ENCODE results near the gene PDE4D. TPM values are rescaled to one million over a fixed set of nuclear protein-coding genes. Genes with fewer than 3 reads are reported as not detected.
"Not testable (repeated sequence)": the region's sequence is repeated elsewhere in the genome, so short reads cannot be mapped to it uniquely, and the experiment has no call there.

Gene PDE4D
- total RNA-seq, 1 donor from 2014 or later: 35.1 TPM

DNA sequence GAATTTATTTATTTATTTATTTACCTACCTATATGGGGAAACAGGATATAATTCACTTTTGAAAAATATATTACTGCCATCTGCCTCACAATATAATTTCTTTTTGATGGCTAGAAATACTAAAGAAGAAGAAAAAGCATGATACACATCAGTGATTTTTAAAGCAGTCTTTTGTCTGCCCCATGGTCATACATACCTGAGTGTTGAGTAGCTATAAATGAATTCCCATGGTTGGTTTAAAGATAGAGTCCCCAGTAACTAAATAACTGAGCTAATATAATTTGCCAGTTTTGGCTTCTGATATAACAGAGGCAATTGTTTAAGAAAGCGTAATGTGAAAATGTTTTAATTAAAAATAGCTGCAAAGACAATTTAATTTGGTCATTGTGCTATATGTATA lies 447.8 kb downstream of the PDE4D start:
- DNase-seq: no peak
- no peak for ATAC-seq
- intact Hi-C loops (cut with micrococcal nuclease): no loop called here

DNA sequence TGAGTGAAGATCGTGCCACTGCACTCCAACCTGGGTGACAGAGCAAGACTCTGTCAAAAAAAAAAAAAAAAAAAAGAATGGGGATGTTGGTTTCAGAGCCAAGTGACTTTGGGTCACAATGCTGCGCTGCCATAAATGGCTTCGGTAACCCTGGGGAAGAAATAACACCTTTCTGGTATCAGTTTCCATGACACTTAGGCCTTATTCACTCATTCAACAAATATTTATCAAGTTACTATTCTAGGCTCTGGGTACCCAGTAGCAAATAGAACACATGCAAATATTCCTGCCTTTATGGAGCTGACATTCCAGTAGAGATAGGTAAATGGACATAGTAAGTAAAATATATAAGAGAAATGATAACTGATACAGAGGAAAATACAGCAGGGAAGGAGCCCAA lies 454.2 kb downstream of the PDE4D start:
- DNase-seq: no peak
- ATAC-seq: no peak
- intact Hi-C loops (cut with micrococcal nuclease): no loop called here

DNA sequence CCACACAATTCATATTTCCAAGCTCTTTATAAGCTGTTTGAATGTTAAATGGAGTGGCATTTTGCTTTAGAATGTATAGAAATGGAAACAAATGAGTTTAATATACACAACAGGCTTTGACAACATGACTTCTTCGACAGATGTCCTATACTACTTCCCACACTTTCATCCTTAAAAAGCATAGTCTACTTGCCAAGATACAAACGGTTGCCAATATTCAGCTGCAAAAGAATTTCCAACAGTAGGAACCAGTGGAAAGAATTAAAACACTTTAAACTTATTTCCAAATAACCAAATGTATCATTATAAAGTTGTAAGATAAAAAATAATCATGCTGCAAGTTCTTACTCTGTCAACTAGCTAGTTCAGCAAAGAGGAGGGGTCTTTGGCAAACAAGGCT lies 456.4 kb downstream of the PDE4D start:
- no peak for DNase-seq
- no peak for ATAC-seq
- intact Hi-C loops (cut with micrococcal nuclease): no loop called here

DNA sequence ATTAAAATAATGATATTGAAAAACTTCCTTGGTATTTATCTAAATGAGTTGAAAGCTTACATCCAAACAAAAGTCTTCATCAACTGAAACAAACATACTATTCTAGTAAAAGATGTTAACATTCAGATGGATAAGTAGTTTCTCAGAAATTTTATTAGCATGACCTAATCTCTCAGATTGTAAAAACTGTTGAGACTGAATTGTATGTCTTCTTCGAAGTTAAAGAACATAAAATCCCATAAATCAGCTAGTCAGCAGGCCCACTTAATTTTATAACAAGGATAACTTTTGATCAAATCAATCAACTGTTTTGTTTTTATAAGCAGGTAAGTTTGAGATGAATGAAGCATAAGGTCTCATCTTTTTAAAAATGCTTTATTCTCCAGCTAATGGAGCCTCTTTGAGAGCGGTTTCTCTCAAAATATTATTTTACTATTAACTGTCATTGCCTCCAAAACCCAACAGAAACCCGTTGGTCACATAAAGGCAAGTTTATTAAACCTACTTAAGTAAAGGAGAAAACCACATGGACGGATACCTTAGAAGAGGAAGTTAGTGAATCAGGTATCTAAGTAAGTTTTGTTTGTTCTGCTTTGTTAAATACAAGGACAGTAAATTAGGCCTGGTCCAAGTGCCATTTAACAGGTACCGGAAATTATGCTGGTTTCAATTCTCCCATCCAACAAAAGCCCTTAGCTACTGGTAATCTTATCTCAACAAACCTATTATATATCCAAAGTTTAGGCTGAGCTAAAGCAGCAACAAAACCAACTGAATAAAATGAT lies 457.0 kb downstream of the PDE4D start:
- ATAC-seq (no peak), DNase-seq (no peak)
- intact Hi-C loops (cut with micrococcal nuclease): no loop called here

DNA sequence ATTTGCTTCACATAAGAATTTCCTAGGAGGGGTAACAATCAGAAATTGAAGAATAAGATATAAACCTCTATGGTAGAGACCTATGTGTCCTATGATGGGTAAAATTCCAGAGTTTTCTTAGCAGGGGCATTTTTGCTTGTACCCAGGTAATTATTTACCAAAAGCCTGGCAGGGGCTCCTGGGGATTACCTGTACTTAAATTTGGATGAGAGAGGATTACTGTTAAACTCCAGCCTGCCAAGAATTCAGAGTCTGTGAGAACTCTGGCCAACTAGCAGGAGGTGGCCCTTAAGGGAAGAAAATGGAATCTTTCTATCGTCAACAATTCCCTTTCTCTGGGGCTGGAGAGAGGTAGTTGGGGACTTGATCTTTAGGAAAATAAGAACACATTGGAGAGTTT lies 460.4 kb downstream of the PDE4D start:
- DNase-seq (no peak), ATAC-seq (no peak)
- intact Hi-C loops (cut with micrococcal nuclease): no loop called here

DNA sequence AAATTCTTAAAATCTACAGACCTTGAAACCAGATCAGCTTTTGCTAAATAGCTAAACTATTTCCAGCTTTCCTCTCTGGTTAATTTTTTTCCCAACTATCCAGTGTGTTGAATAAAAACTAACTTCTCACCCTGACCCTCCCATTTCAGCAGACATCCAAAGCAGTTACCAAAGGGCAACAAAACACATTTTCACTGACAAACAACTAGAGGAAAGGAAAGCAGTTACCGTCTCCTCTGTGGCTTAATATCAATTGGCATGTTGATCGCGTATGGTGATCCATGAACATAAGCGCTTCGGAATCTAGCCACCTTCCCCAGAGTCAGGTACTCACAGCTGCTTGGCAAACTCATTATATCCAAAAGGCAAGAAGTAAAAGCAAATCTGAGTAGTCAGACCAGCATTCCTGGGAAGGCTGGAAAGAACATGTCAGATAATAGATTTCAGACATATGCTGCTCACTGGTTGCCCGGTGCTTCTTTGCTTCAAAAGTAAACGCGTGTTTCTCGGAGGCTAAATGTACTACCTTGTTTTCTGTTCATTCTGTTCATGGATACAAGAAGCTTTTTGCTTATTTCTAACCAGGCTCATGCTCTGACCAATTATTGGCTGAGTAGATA lies 463.4 kb downstream of the PDE4D start:
- intact Hi-C loops (cut with micrococcal nuclease): no loop called here
- DNase-seq: no peak
- no peak for ATAC-seq

DNA sequence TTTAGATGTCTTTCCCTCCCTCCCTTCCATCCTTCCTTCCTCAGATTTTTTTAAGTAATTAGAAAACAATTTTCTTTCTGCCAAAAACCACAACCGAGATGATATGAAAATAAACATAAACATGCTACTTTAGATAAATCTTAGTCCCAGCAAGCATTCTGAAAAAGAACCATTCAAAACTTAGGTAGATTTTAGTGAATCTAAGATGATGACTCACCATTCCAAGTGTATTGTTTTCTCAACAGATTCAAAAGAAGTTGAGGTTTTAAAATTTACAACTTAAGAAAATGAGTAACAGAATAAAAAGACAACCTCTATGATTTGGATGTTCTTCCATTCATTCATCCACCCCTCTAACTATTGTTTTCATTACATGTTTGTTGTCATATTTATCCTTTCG lies 465.1 kb downstream of the PDE4D start:
- ATAC-seq: no peak
- DNase-seq: no peak
- intact Hi-C loops (cut with micrococcal nuclease): no loop called here

DNA sequence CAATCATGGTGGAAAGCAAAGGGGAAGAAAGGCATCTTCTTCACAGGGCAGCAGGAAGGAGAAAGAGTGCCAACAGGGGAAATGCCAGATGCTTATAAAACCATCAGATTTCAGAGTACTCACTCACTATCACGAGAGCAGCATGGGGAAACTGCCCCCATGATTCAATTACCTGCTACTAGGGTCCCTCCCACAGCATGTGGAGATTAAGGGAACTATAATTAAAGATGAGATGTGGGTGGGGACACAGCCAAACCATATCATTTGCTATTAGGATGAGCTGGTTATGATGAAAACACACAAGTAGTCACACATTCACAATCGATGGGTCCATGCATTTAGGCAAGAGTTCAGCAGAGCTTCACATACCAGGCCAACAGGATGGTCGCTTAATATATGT lies 469.0 kb downstream of the PDE4D start:
- ATAC-seq: no peak
- intact Hi-C loops (cut with micrococcal nuclease): no loop called here

DNA sequence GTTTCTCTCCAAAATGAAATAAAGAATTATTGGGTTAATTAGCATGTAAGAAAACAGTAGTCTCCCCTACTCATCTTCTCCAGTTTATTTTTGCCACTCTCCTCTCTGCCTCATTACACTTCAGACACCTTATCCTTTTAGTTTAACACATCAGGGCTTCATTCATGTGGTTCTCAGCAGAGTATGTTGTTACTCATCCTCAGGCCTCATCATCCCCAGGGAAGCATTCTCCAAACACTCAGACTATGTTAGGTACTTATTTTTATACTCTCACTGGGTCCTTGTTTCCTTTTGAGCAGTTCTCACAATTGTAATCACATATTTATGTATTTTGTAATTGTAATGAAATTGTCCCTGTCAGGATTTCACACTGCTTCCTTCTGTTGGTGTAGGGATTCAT lies 470.5 kb downstream of the PDE4D start:
- intact Hi-C loops (cut with micrococcal nuclease): no loop called here
- ATAC-seq: no peak
- no peak for DNase-seq

More for the DNA sequence above, 469.0 kb downstream of the PDE4D start:
- DNase-seq: no peak

DNA sequence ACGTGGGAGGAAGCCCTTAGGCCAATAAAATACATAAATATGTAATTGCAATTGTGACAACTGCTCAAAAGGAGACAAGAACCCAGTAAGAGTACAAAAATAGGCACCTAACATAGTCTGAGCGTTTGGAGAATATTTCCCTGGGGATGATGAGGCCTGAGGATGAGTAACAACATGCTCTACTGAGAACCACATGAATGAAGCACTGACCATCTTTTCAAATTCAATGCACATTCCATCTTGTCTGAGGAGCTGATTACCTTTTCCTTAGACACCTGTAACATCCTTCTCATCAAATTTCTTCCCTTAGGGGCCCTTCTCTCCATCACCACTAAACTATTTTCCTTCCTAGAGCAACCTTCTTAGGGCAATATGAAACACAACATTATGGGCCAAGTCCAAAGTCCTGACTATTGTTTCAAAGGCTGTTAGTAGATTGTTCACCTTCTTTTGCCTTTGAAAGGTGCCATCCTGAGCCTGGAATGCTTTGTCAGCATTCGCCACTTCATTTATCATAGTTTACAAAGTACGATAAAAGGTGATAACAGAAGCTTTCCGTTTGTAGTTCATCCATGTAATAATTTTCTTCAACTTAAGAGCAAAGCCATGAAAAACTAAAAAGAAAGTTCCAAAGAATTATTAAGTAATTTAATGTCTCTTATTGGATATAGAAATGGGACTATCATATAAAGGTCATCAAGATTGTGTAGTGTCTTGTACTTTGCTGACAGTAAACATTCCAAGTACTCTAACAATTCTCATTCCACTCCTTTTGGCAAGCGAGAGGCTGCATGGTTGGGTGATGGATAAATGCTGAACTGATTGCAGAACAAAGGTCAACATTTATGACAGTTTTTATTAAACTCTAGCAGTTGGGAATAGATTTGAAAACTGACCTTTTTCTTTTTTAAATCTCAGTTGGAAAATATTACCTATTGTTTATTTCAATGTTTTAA lies 471.3 kb downstream of the PDE4D start:
- intact Hi-C loops (cut with micrococcal nuclease): no loop called here
- ATAC-seq (no peak), DNase-seq (no peak)

DNA sequence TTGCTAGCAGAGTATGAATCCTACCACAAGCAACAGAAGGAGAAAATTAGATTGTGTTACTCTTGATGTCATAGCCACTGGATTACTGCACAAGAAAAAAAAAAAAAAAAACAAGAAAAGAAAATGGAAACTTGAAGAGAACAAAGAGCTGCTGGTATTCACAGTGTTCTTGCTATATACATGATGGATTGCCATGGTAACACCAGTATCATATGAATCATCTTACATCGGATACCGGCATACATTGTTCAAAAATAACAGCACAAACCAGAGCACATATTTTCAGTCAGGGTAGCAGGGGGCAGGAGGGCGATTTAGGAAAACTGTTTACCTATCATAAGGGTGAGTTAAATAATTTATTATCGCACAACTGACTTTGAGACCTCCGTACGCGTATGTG lies 472.9 kb downstream of the PDE4D start:
- no peak for DNase-seq
- intact Hi-C loops (cut with micrococcal nuclease): no loop called here
- ATAC-seq: no peak

DNA sequence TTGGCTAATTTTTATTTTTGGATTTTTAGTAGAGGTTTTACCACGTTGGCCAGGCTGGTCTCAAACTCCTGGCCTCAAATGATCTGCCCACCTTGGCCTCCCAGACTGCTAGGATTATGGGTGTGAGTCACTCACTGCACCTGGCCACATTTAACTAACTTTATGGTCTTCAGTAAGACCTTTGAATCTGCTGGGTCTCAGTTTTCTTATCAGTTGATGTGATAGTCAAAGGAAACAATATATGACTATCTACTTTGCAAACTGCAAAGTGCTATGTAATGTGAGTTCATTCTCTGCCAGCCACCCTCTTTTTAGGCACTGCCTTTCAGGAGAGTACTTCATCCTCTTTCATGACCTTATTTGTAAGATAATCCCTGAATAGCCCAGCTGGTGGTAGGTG lies 474.7 kb downstream of the PDE4D start:
- DNase-seq: no peak
- intact Hi-C loops (cut with micrococcal nuclease): no loop called here
- ATAC-seq: no peak

DNA sequence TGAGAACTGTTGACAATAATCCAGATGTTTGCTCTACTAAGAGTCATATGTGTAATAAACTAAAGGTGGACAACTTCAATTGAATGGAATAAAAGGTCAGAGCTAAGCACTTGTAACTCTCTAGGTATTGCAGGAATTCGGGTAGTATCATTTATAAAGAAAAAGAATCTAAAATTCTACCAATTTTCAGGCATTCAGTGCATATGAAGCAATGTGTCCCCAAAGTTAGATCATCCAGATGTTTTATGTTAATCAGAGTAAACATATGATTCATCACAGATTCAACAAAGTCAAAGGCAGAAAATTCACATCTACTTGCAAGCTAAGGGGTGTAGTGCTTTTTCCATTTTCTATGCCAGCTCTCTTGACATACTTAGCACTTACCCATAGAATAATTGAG lies 477.1 kb downstream of the PDE4D start:
- intact Hi-C loops (cut with micrococcal nuclease): no loop called here
- ATAC-seq (peak; percentile 31), DNase-seq (no peak)

DNA sequence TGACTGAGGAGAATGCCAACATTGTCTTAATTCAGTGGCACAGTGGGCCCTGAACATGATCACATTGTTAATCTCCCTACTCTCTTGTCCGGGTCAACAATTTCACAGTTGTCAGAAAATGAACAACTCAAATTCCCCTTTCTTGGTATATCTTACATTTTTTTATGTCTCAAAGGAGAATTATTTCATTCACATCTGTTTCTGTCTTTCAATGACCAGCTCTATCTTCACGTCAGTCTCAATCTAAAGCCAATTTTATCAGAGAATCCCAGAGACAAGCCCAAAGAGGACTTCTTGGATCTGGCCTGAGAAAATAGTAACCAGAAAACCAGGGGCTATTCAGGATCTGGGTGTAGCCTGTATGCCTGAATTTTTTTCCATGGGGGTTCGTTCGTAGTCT lies 477.5 kb downstream of the PDE4D start:
- ATAC-seq (no peak), DNase-seq (no peak)
- intact Hi-C loops (cut with micrococcal nuclease): no loop called here

DNA sequence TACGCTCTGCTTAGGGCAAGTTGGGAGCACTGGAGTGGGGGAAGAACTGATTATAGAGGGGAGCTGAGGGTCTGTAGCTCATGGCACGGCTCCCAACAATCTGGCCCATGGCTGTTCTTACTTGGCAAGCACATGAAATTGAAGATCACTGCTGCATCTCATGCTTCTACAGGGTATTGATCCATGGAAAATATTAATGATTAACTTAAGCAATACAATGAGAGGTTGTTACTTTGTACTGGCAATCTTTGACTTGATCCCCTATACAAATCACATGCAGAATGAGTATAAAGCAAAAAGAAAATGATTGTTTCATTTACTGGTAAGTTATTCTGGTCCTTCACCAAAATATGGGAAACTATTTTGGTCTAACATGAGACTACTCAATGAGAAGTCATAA lies 481.1 kb downstream of the PDE4D start:
- ATAC-seq (no peak), DNase-seq (no peak)
- intact Hi-C loops (cut with micrococcal nuclease): no loop called here

DNA sequence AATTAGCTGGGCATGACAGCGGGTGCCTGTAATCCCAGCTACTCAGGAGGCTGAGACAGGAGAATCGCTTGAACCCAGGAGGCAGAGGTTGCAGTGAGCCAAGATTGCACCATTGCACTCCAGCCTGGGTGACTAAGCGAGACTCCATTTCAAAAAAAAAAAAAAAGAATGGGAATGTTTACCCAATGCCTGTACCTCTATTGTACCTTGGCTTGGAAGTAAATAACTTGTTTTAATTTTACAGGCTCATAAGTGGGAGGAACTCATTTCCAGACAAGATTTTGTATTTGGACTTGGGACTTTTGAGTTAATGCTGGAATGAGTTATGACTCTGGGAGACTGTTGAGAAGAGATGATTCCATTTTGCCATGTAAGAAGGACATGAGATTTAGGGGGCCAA lies 484.5 kb downstream of the PDE4D start:
- DNase-seq; ATAC-seq; intact Hi-C loops (cut with micrococcal nuclease): not testable (repeated sequence)

DNA sequence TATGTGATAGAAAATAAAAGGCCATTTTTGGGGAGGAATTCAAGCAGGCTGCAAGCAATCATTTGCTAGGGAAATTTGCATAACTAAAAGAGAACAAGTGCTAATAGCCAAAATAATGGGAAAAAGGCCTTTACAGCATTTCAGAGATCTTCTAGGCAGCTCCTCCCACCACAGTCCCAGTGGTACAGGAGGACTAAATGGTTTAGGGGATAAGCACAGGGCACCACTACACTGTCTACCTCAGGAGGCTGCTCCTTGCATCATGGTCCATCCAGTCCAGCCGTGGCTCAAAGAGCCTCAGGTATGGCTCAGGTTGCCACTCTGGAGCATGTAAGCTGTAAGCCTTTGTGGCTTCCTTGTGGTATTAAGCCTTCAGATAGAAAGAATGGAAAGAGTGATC lies 485.6 kb downstream of the PDE4D start:
- no peak for DNase-seq
- ATAC-seq: no peak
- intact Hi-C loops (cut with micrococcal nuclease): no loop called here

DNA sequence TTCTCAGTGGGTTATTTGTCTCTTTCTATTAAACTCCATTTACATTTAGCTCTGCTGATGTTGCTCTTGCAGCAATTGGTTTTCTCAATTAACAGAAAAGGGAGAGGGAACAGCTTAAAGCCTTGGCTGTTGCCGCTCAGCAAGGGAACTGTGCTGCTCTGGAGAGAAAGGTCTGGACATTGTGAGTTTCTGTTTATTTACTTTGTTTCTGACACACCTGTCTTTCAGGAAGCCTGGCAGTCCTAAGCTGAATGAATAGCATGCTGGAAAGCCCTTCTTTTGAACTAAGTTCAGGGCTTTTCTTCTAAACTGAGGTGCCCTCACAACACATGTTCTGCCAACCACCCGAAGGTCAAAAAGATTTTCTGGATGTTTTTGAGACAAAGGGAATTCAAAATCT lies 491.9 kb downstream of the PDE4D start:
- intact Hi-C loops (cut with micrococcal nuclease): no loop called here
- no peak for ATAC-seq
- DNase-seq: no peak

DNA sequence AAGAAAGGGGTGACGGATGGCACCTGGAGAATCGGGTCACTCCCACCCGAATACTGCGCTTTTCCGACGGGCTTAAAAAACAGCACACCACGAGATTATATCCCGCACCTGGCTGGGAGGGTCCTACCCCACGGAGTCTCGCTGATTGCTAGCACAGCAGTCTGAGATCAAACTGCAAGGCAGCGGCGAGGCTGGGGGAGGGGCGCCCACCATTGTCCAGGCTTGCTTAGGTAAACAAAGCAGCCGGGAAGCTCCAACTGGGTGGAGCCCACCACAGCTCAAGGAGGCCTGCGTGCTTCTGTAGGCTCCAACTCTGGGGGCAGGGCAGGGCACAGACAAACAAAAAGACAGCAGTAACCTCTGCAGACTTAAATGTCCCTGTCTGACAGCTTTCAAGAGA lies 498.6 kb downstream of the PDE4D start:
- DNase-seq, ATAC-seq: not testable (repeated sequence)
- intact Hi-C loops (cut with micrococcal nuclease): loop anchor here (5.0 kb wide), 1 partner anchor 407 kb away; no protein-coding TSS in a partner anchor

Data from left ventricle myocardium superior (tissue), 1 donor.